Right lobe of liver (tissue), 6 donors: ENCODE results near the gene NOB1. TPM values are rescaled to one million over a fixed set of nuclear protein-coding genes. Genes with fewer than 3 reads are reported as not detected.

Experiments
- ATAC-seq, 4 donors: fragments of 200-7000 bp; cut with Tn5 transposase; one replicate each; pipeline ENCODE4 v1.9.1; 2020; ENCODE audit warnings: mild to moderate bottlenecking in 4 of 4, moderate library complexity in 4 of 4
- DNase-seq, 3 donors: peaks; one replicate each; pipeline ENCODE4 v3.0.0-alpha.2; 2020
- H3K27ac ChIP-seq, 3 donors: fragments of 200-600 bp; one replicate each; pipeline ENCODE4 v1.8.0; 2022
- H3K27me3 ChIP-seq, 2 donors: fragments of 200-600 bp; one replicate each; pipeline ENCODE4 v1.8.0; 2022
- H3K36me3 ChIP-seq, 4 donors: fragments of 200-600 bp; sonication (generic) in 1 of 4; one replicate each; pipeline versions ENCODE4 v1.5.1 to v1.8.0; 2017 to 2022; ENCODE audit warnings: control low read depth in 1 of 4
- H3K4me1 ChIP-seq, 4 donors: fragments of 200-600 bp; sonication (generic) in 1 of 4; one replicate each; pipeline versions ENCODE4 v1.5.1 to v1.8.0; 2017 to 2022; ENCODE audit warnings: control low read depth in 1 of 4
- H3K4me3 ChIP-seq, 3 donors: fragments of 200-600 bp; one replicate each; pipeline ENCODE4 v1.8.0; 2022
- H3K9me3 ChIP-seq, 4 donors: fragments of 200-600 bp; sonication (generic) in 1 of 4; one replicate each; pipeline versions ENCODE4 v1.5.1 to v1.8.0; 2017 to 2022; ENCODE audit warnings: control low read depth in 1 of 4
- CTCF ChIP-seq, 4 donors: fragments of 200-600 bp in 3 of 4; fragments of 450-650 bp in 1 of 4; IDR thresholded peaks; one replicate each; pipeline versions ENCODE4 v1.5.1 to v1.8.0; 2016 to 2022; ENCODE audit warnings: antibody characterized with exemption in 4 of 4, mild to moderate bottlenecking in 2 of 4
- POLR2A ChIP-seq: fragments of 450-650 bp; IDR thresholded peaks from one replicate; pipeline ENCODE4 v1.6.1; 2017; ENCODE audit warnings: antibody characterized with exemption, mild to moderate bottlenecking
- WGBS: methylation state at CpG from one replicate; pipeline ENCODE4 v1.1.6; 2018; ENCODE audit warnings: low coverage, low lambda C conversion rate; ENCODE audit not compliant: insufficient coverage; ENCODE audit errors: missing lambda C conversion rate; 5-methylcytosine and 5-hydroxymethylcytosine counted together
- intact Hi-C, 2 donors: fragments of 100-400 bp; cut with DNase I; formaldehyde crosslinking; loops; one replicate each; pipeline versions ENCODE4 v1.11.2 to v1.14.1; 2022
- small RNA-seq, 2 experiments: library from RNA; depleted of rRNA; stranded (forward); fragments of <200 nt; gene quantifications; one replicate each; pipeline ENCODE3, GENCODE V24; 2016
- total RNA-seq, 6 experiments: library from RNA; depleted of rRNA in 2 of 6; stranded (reverse); fragments of >200 nt in 2 of 6; fragmentation: NEBNext Ultra II Directional in 3 of 6; extraction: Animal tissue kit (Norgen Biotek cat#: 25700) in 3 of 6; gene quantifications; one replicate each; pipeline versions ENCODE4 v1.1.0 to v1.2.4, GENCODE V29; 2016 to 2023
- donor health status: DM: no; HTN: yes; CAD: no.
- donor health status: DM: no; HTN: no; CAD: no.
- donor health status: DM: no; HTN: no; CAD: no.
- donor health status: DM: no; HTN: yes; CAD: no.
- donor health status: DM: no; HTN: yes; CAD: no.

The NOB1 gene
- total RNA-seq, 6 experiments from 2014 or later: 15.5 to 19.5 (median 16.6) TPM

DNA sequence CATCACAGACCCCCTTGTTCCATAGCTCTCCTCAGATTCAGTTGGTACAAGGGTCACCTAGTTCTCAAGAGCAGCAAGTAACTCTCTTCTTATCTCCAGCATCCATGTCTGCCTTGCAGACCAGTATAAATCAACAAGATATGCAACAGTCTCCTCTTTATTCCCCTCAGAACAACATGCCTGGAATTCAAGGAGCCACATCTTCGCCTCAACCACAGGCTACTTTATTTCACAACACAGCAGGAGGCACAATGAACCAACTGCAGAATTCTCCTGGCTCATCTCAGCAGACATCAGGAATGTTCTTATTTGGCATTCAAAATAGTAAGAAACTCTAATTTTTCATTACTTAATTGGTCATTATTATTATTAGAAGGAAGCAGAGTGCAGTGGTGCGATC is 60.8 kb downstream of the NOB1 start:
- 92% methylated on average over 2 of the region's 2 CpGs for WGBS
- no peak for ATAC-seq
- H3K27ac ChIP-seq: no peak overlapping the region
- peaks cover 0 to 76% (median 33%) of the 10 kb centered on the region in 4 donors for H3K36me3 ChIP-seq
- H3K27me3 ChIP-seq: no peaks in the 10 kb centered on the region
- no peak overlapping the region for H3K4me3 ChIP-seq
- H3K9me3 ChIP-seq: no peaks in the 10 kb centered on the region
- intact Hi-C loops: no loop called here
- TF ChIP-seq POLR2A (no peak), CTCF (IDR thresholded peaks at IDR 0.05) (no peak)
- DNase-seq: no peak
- no peaks in the 10 kb centered on the region for H3K4me1 ChIP-seq

DNA sequence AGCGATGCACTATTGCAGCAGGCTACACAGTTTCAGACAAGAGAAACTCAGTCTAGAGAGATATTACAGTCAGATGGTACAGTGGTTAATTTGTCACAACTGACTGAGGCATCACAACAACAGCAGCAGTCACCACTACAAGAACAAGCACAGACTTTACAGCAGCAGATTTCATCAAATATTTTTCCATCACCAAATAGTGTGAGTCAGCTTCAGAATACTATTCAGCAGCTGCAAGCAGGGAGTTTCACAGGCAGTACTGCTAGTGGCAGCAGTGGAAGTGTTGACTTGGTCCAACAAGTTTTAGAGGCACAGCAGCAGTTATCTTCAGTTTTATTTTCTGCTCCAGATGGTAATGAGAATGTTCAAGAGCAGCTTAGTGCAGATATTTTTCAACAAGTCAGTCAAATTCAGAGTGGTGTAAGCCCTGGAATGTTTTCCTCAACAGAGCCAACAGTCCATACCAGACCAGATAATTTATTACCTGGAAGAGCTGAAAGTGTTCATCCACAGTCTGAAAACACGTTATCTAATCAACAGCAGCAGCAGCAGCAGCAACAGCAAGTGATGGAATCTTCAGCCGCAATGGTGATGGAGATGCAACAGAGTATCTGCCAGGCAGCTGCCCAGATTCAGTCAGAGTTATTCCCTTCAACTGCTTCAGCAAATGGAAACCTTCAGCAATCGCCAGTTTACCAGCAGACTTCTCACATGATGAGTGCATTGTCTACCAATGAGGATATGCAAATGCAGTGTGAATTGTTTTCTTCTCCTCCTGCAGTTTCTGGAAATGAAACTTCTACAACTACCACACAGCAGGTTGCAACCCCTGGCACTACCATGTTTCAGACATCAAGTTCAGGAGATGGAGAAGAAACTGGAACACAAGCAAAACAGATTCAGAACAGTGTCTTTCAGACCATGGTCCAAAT is 62.5 kb downstream of the NOB1 start:
- H3K27me3 ChIP-seq: no peaks in the 10 kb centered on the region
- 85% methylated on average over 2 of the region's 4 CpGs for WGBS
- no peaks in the 10 kb centered on the region for H3K9me3 ChIP-seq
- ATAC-seq: no peak
- H3K4me1 ChIP-seq: no peaks in the 10 kb centered on the region
- no peak for DNase-seq
- H3K36me3 ChIP-seq: peaks cover 0 to 70% (median 33%) of the 10 kb centered on the region in 4 donors
- H3K4me3 ChIP-seq: no peak overlapping the region
- intact Hi-C loops: no loop called here
- no peak overlapping the region for H3K27ac ChIP-seq
- TF ChIP-seq POLR2A: no peak
- no peak for TF ChIP-seq CTCF (IDR thresholded peaks at IDR 0.05)

Small RNAs within 50 kb of the gene (small RNA-seq; reads per million reads assigned to genes)
- 0 reads per million in 2 experiments for gene RF00091

Other genes with a start within 250 kb of the NOB1 start
- gene NFAT5, start 189.0 kb downstream of the NOB1 start, total RNA-seq: 10 to 100 TPM; 10.3 to 19.6 (median 14.8) TPM
- 10 to 100 TPM in 3 of 6 experiments, 1 to 10 TPM in 3; 1.5 to 26.6 (median 8.5) TPM for gene NQO1, start 28.4 kb downstream of the NOB1 start, total RNA-seq
- gene WWP2, start 7.4 kb upstream of the NOB1 start, total RNA-seq: 10 to 100 TPM; 18.1 to 24.6 (median 22.4) TPM
- 1 to 10 TPM in 1 of 6 experiments, under 1 TPM in 3, not detected in 2; 0.11 to 1.1 (median 0.79) TPM for gene CLEC18A, start 196.4 kb upstream of the NOB1 start, total RNA-seq